NT2/D1 (cell line): ENCODE results near the gene ZBTB22.
"Not testable (repeated sequence)": the region's sequence is repeated elsewhere in the genome, so short reads cannot be mapped to it uniquely, and the experiment has no call there.

Source experiments
- DNase-seq: peaks from one replicate; pipeline ENCODE4 v3.0.0-alpha.2; 2011; ENCODE audit warnings: low read depth, low spot score
- H3K27me3 ChIP-seq: 2 replicates; pipeline ENCODE4 v1.6.0; 2011; ENCODE audit warnings: mild to moderate bottlenecking; ENCODE audit not compliant: insufficient read length, insufficient read depth
- H3K36me3 ChIP-seq: 2 replicates; pipeline ENCODE4 v1.6.1; 2011; ENCODE audit warnings: mild to moderate bottlenecking, low read length, mixed read lengths; ENCODE audit not compliant: insufficient read depth, insufficient read length
- H3K4me1 ChIP-seq: 2 replicates; pipeline ENCODE4 v1.5.1; 2011; ENCODE audit not compliant: insufficient read depth, insufficient read length
- H3K4me3 ChIP-seq: 2 replicates; pipeline ENCODE4 v1.5.1; 2011; ENCODE audit warnings: low read depth; ENCODE audit not compliant: insufficient read length
- H3K9ac ChIP-seq: 2 replicates; pipeline ENCODE4 v1.6.0; 2011; ENCODE audit warnings: low read depth; ENCODE audit not compliant: insufficient read length
- H3K9me3 ChIP-seq: 2 replicates; pipeline ENCODE4 v1.5.1; 2011; ENCODE audit warnings: mild to moderate bottlenecking, low read length; ENCODE audit not compliant: insufficient read depth
- SUZ12 ChIP-seq: IDR thresholded peaks from 2 replicates; pipeline ENCODE4 v1.6.1; 2011; ENCODE audit not compliant: insufficient read length, insufficient read depth; ENCODE audit errors: extremely low read depth
- YY1 ChIP-seq: IDR thresholded peaks from 2 replicates; pipeline ENCODE4 v1.6.1; 2011; ENCODE audit not compliant: insufficient read length, insufficient read depth
- ZNF274 ChIP-seq: IDR thresholded peaks from 2 replicates; pipeline ENCODE4 v1.6.1; 2011; ENCODE audit warnings: mild to moderate bottlenecking, low read depth, low read length

ZBTB22 gene

GRCh38 chr6:33289784-33290315 is 27.7 kb downstream of the ZBTB22 start:
- peak overlapping the region; percentile 97 for H3K9ac ChIP-seq
- H3K4me1 ChIP-seq, result peaks cover 2% of the 10 kb centered on the region
- DNase-seq, result no peak
- TF ChIP-seq SUZ12 (no peak), YY1 (no peak), ZNF274 (no peak)
- H3K4me3 ChIP-seq, result peak overlapping the region; percentile 93
- no peaks in the 10 kb centered on the region for H3K27me3 ChIP-seq
- H3K36me3 ChIP-seq, result peaks cover 65% of the 10 kb centered on the region
- H3K9me3 ChIP-seq, result no peaks in the 10 kb centered on the region

- peak within 1 kb of the TSS; percentile 97 for H3K9ac ChIP-seq
- peaks cover 72% of the 10 kb centered on the region for H3K36me3 ChIP-seq
- TF ChIP-seq SUZ12 (no peak), YY1 (peak; percentile 91), ZNF274 (no peak)
- peak within 1 kb of the TSS; percentile 93 for H3K4me3 ChIP-seq
- no peaks in the 10 kb centered on the region for H3K27me3 ChIP-seq
- H3K9me3 ChIP-seq, result no peaks in the 10 kb centered on the region
- no peak for DNase-seq
- peaks cover 2% of the 10 kb centered on the region for H3K4me1 ChIP-seq
These were observed 28.4 kb downstream of the ZBTB22 start, which contains the start of the genes PFDN6 and WDR46 for GRCh38 chr6:33288921-33289783. Gene PFDN6, plus strand, starts transcription at chr6:33289601. Its CDS starts 256 bp downstream, at chr6:33289857. Gene WDR46, minus strand, starts transcription at chr6:33289239. Its CDS starts 69 bp downstream, at chr6:33289170.

GRCh38 chr6:33288141-33288920 is 29.2 kb downstream of the ZBTB22 start:
- Histone ChIP-seq H3K9ac (peak overlapping the region; percentile 90), H3K9me3 (no peaks in the 10 kb centered on the region), H3K36me3 (peaks cover 77% of the 10 kb centered on the region), H3K4me1 (peaks cover 2% of the 10 kb centered on the region), H3K27me3 (no peaks in the 10 kb centered on the region), H3K4me3 (peak overlapping the region; percentile 93)
- TF ChIP-seq ZNF274, result no peak
- no peak for TF ChIP-seq YY1
- TF ChIP-seq SUZ12, result no peak
- no peak for DNase-seq

GRCh38 chr6:33286946-33287914 is 30.3 kb downstream of the ZBTB22 start:
- H3K4me3 ChIP-seq, result no peak overlapping the region
- no peak for DNase-seq
- H3K4me1 ChIP-seq, result peaks cover 2% of the 10 kb centered on the region
- peaks cover 76% of the 10 kb centered on the region for H3K36me3 ChIP-seq
- no peaks in the 10 kb centered on the region for H3K27me3 ChIP-seq
- peak overlapping the region; percentile 90 for H3K9ac ChIP-seq
- TF ChIP-seq YY1 (no peak), ZNF274 (no peak), SUZ12 (no peak)
- no peaks in the 10 kb centered on the region for H3K9me3 ChIP-seq

GRCh38 chr6:33285214-33285613 is 32.3 kb downstream of the ZBTB22 start:
- not testable (repeated sequence) for H3K9me3 ChIP-seq, H3K4me3 ChIP-seq, H3K27me3 ChIP-seq, H3K9ac ChIP-seq, DNase-seq, H3K4me1 ChIP-seq
- H3K36me3 ChIP-seq, result peaks cover 75% of the 10 kb centered on the region

- no peak overlapping the region for H3K9ac ChIP-seq
These were observed 37.0 kb downstream of the ZBTB22 start for GRCh38 chr6:33280539-33280938.

More at GRCh38 chr6:33280539-33280938, 37.0 kb downstream of the ZBTB22 start:
- Histone ChIP-seq H3K27me3 (no peaks in the 10 kb centered on the region), H3K4me3 (no peak overlapping the region), H3K4me1 (peaks cover 7% of the 10 kb centered on the region), H3K36me3 (peaks cover 85% of the 10 kb centered on the region), H3K9me3 (peaks cover 7% of the 10 kb centered on the region; the same call in 1 of the 2 replicates)
- no peak for DNase-seq
- TF ChIP-seq SUZ12 (no peak), YY1 (no peak), ZNF274 (no peak)
